Mesothelial cell of epicardium (in vitro differentiated cells): ENCODE data around the gene ATXN1. TPM values are rescaled to one million over a fixed set of nuclear protein-coding genes. Genes with fewer than 3 reads are reported as not detected.
A peak's percentile ranks its signal among the peaks of the same experiment; 100 is the strongest.
"Not testable (repeated sequence)": the region's sequence is repeated elsewhere in the genome, so short reads cannot be mapped to it uniquely, and the experiment has no call there.

ENCODE experiments used
- DNase-seq, 2 experiments: peaks; one replicate each; pipeline ENCODE4 v3.0.0; 2021; ENCODE audit warnings: low spot score in 2 of 2; ENCODE audit not compliant: unreplicated experiment in 2 of 2
- H3K27ac Mint-ChIP-seq: 2 replicates; pipeline ENCODE4 v1.8.0; 2021; ENCODE audit warnings: mixed read lengths
- H3K27me3 Mint-ChIP-seq: 2 replicates; pipeline ENCODE4 v1.8.0; 2021; ENCODE audit warnings: low read depth, mixed read lengths
- H3K36me3 Mint-ChIP-seq: 2 replicates; pipeline ENCODE4 v1.8.0; 2021; ENCODE audit warnings: mixed read lengths
- H3K4me1 Mint-ChIP-seq: 2 replicates; pipeline ENCODE4 v1.8.0; 2021; ENCODE audit warnings: mixed read lengths
- H3K4me3 Mint-ChIP-seq: 2 replicates; pipeline ENCODE4 v1.8.0; 2021; ENCODE audit warnings: mild to moderate bottlenecking, moderate library complexity, mixed read lengths
- H3K9me3 Mint-ChIP-seq: 2 replicates; pipeline ENCODE4 v1.8.0; 2021; ENCODE audit warnings: mixed read lengths
- CTCF ChIP-seq: fragments of 200-600 bp; sonication (generic); IDR thresholded peaks from one replicate; pipeline ENCODE4 v1.5.0; 2021; ENCODE audit warnings: antibody characterized with exemption; ENCODE audit not compliant: unreplicated experiment
- total RNA-seq: library from RNA; stranded (reverse); gene quantifications from 3 replicates; pipeline ENCODE4 v1.2.1, GENCODE V29; 2021

Gene ATXN1
- total RNA-seq, 1 donor from 2014 or later = 59.5 TPM

GRCh38 chr6:16633961-16634360, 127.3 kb downstream of the ATXN1 start:
- H3K27ac Mint-ChIP-seq = no peak overlapping the region

GRCh38 chr6:16633465-16633864, 127.8 kb downstream of the ATXN1 start:
- H3K4me1 Mint-ChIP-seq = no peaks in the 10 kb centered on the region
- H3K27ac Mint-ChIP-seq = no peak overlapping the region
- no peak overlapping the region for H3K4me3 Mint-ChIP-seq

More at GRCh38 chr6:16633961-16634360, 127.3 kb downstream of the ATXN1 start:
- DNase-seq = no peak
- no peak overlapping the region for H3K4me3 Mint-ChIP-seq
- peaks cover under 1% of the 10 kb centered on the region for H3K9me3 Mint-ChIP-seq
- H3K4me1 Mint-ChIP-seq = no peaks in the 10 kb centered on the region
- no peak for TF ChIP-seq CTCF
- H3K36me3 Mint-ChIP-seq = peaks cover 14% of the 10 kb centered on the region
- no peaks in the 10 kb centered on the region for H3K27me3 Mint-ChIP-seq

GRCh38 chr6:16632101-16632500, 129.2 kb downstream of the ATXN1 start:
- peaks cover 6% of the 10 kb centered on the region for H3K9me3 Mint-ChIP-seq
- H3K36me3 Mint-ChIP-seq = peaks cover 23% of the 10 kb centered on the region
- no peak for DNase-seq
- H3K4me3 Mint-ChIP-seq = no peak overlapping the region
- H3K4me1 Mint-ChIP-seq = no peaks in the 10 kb centered on the region
- no peak overlapping the region for H3K27ac Mint-ChIP-seq
- H3K27me3 Mint-ChIP-seq = no peaks in the 10 kb centered on the region
- TF ChIP-seq CTCF = no peak

More at GRCh38 chr6:16633465-16633864, 127.8 kb downstream of the ATXN1 start:
- Mint-ChIP-seq H3K27me3 (no peaks in the 10 kb centered on the region), H3K9me3 (peaks cover 6% of the 10 kb centered on the region), H3K36me3 (peaks cover 14% of the 10 kb centered on the region)
- no peak for TF ChIP-seq CTCF
- no peak for DNase-seq

- no peak for TF ChIP-seq CTCF
- Mint-ChIP-seq H3K27me3 (no peaks in the 10 kb centered on the region), H3K27ac (no peak overlapping the region), H3K4me3 (no peak overlapping the region), H3K36me3 (peaks cover 23% of the 10 kb centered on the region), H3K9me3 (peaks cover 6% of the 10 kb centered on the region), H3K4me1 (peaks cover 3% of the 10 kb centered on the region)
- no peak for DNase-seq
Measured at GRCh38 chr6:16630026-16630643, 131.1 kb downstream of the ATXN1 start.

GRCh38 chr6:16628580-16628979, 132.7 kb downstream of the ATXN1 start:
- H3K9me3 Mint-ChIP-seq, H3K27me3 Mint-ChIP-seq, H3K4me3 Mint-ChIP-seq, DNase-seq, H3K27ac Mint-ChIP-seq: not testable (repeated sequence)
- H3K36me3 Mint-ChIP-seq = peaks cover 21% of the 10 kb centered on the region
- peaks cover 13% of the 10 kb centered on the region for H3K4me1 Mint-ChIP-seq

- H3K4me1 Mint-ChIP-seq = peaks cover 22% of the 10 kb centered on the region
- no peak for DNase-seq
- no peaks in the 10 kb centered on the region for H3K27me3 Mint-ChIP-seq
- peak overlapping the region; percentile 4 for H3K27ac Mint-ChIP-seq
- H3K9me3 Mint-ChIP-seq = peaks cover 6% of the 10 kb centered on the region
- H3K4me3 Mint-ChIP-seq = no peak overlapping the region
- H3K36me3 Mint-ChIP-seq = peaks cover 21% of the 10 kb centered on the region
- TF ChIP-seq CTCF = no peak
Measured at GRCh38 chr6:16626650-16627049, 134.6 kb downstream of the ATXN1 start.
